Activated CD8-positive, alpha-beta T cell treated with anti-CD3 and anti-CD28 coated beads for 36 hours (primary cell): ENCODE results near the gene CYTH3. TPM values are rescaled to one million over a fixed set of nuclear protein-coding genes. Genes with fewer than 3 reads are reported as not detected.
"Not testable (repeated sequence)": the region's sequence is repeated elsewhere in the genome, so short reads cannot be mapped to it uniquely, and the experiment has no call there.

Experiments used
- ATAC-seq: fragments of 200-7000 bp; cut with Tn5 transposase; one replicate; pipeline ENCODE4 v1.10.0; 2021; ENCODE audit warnings: mild to moderate bottlenecking, moderate library complexity
- CTCF ChIA-PET: fragments of 350-600 bp; sonication (Branson Sonifier 250); formaldehyde crosslinking; loops from one replicate; lab custom pipeline; 2021; ENCODE audit warnings: antibody characterized with exemption; lab: Charles Lee
- POLR2A ChIA-PET: fragments of 350-600 bp; sonication (Branson Sonifier 250); formaldehyde crosslinking; loops from one replicate; lab custom pipeline; 2021; ENCODE audit warnings: antibody characterized with exemption; lab: Charles Lee
- DNase-seq: peaks from one replicate; pipeline ENCODE4 v3.0.0-alpha.2; 2020
- H3K27ac Mint-ChIP-seq: one replicate; pipeline ENCODE4 v1.8.0; 2021; ENCODE audit warnings: mild to moderate bottlenecking, mixed read lengths
- H3K27me3 Mint-ChIP-seq: one replicate; pipeline ENCODE4 v1.8.0; 2021; ENCODE audit warnings: mixed read lengths
- H3K36me3 Mint-ChIP-seq: one replicate; pipeline ENCODE4 v1.8.0; 2021; ENCODE audit warnings: low read depth, mixed read lengths
- H3K4me1 Mint-ChIP-seq: one replicate; pipeline ENCODE4 v1.8.0; 2021; ENCODE audit warnings: low read depth, mixed read lengths
- H3K4me3 Mint-ChIP-seq: one replicate; pipeline ENCODE4 v1.8.0; 2021; ENCODE audit warnings: mild to moderate bottlenecking, moderate library complexity, mixed read lengths
- H3K9me3 Mint-ChIP-seq: one replicate; pipeline ENCODE4 v1.8.0; 2021; ENCODE audit warnings: mixed read lengths
- intact Hi-C: fragments of 100-400 bp; cut with micrococcal nuclease; formaldehyde crosslinking; loops from one replicate; pipeline ENCODE4 v1.10.0; 2022
- total RNA-seq, 2 experiments: library from RNA; stranded (reverse); gene quantifications; one replicate each; pipeline ENCODE4 v1.2.3, GENCODE V29; 2021
- TF ChIP-seq, protein P1 (sequence below): fragments of 200-600 bp; IDR thresholded peaks from one replicate; pipeline ENCODE4 v1.8.0; 2022; ENCODE audit warnings: antibody characterized with exemption, mild to moderate bottlenecking

Gene CYTH3
- total RNA-seq, 2 experiments from 2014 or later = 0.92 to 2.3 TPM

- ChIA-PET POLR2A (interaction anchor here (0.6 kb wide), 1 partner anchor 118 kb away, joined by 3 read pairs; no protein-coding TSS in a partner anchor), CTCF (no interaction called here)
- no peaks in the 10 kb centered on the region for H3K36me3 Mint-ChIP-seq
- ATAC-seq = no peak
- TF ChIP-seq, protein P1, sequence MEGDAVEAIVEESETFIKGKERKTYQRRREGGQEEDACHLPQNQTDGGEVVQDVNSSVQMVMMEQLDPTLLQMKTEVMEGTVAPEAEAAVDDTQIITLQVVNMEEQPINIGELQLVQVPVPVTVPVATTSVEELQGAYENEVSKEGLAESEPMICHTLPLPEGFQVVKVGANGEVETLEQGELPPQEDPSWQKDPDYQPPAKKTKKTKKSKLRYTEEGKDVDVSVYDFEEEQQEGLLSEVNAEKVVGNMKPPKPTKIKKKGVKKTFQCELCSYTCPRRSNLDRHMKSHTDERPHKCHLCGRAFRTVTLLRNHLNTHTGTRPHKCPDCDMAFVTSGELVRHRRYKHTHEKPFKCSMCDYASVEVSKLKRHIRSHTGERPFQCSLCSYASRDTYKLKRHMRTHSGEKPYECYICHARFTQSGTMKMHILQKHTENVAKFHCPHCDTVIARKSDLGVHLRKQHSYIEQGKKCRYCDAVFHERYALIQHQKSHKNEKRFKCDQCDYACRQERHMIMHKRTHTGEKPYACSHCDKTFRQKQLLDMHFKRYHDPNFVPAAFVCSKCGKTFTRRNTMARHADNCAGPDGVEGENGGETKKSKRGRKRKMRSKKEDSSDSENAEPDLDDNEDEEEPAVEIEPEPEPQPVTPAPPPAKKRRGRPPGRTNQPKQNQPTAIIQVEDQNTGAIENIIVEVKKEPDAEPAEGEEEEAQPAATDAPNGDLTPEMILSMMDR = no peak
- no peak overlapping the region for H3K27ac Mint-ChIP-seq
- peaks cover 3% of the 10 kb centered on the region for H3K27me3 Mint-ChIP-seq
- no peak for DNase-seq
- no peaks in the 10 kb centered on the region for H3K4me1 Mint-ChIP-seq
- intact Hi-C loops = no loop called here
- H3K4me3 Mint-ChIP-seq = no peak overlapping the region
- no peaks in the 10 kb centered on the region for H3K9me3 Mint-ChIP-seq
These were observed 71.5 kb downstream of the CYTH3 start for GRCh38 chr7:6200971-6201370.

- TF ChIP-seq, protein P1 = no peak
- ATAC-seq (no peak), DNase-seq (no peak)
- intact Hi-C loops = no loop called here
- Mint-ChIP-seq H3K4me3 (no peak overlapping the region), H3K27ac (no peak overlapping the region), H3K9me3 (no peaks in the 10 kb centered on the region), H3K27me3 (peaks cover 3% of the 10 kb centered on the region), H3K4me1 (no peaks in the 10 kb centered on the region), H3K36me3 (no peaks in the 10 kb centered on the region)
- POLR2A ChIA-PET = no interaction called here
- CTCF ChIA-PET = no interaction called here
These were observed 73.5 kb downstream of the CYTH3 start for GRCh38 chr7:6198689-6199595.

GRCh38 chr7:6197801-6198551, 74.4 kb downstream of the CYTH3 start:
- CTCF ChIA-PET = no interaction called here
- no peak for ATAC-seq
- H3K36me3 Mint-ChIP-seq = no peaks in the 10 kb centered on the region
- intact Hi-C loops = no loop called here
- H3K9me3 Mint-ChIP-seq = no peaks in the 10 kb centered on the region
- H3K27ac Mint-ChIP-seq = no peak overlapping the region
- peaks cover 3% of the 10 kb centered on the region for H3K27me3 Mint-ChIP-seq
- no peak overlapping the region for H3K4me3 Mint-ChIP-seq
- no peak for DNase-seq
- TF ChIP-seq, protein P1 = no peak
- H3K4me1 Mint-ChIP-seq = no peaks in the 10 kb centered on the region
- POLR2A ChIA-PET = no interaction called here

GRCh38 chr7:6193709-6194108, 78.7 kb downstream of the CYTH3 start:
- Mint-ChIP-seq H3K36me3 (no peaks in the 10 kb centered on the region), H3K4me3 (no peak overlapping the region), H3K4me1 (no peaks in the 10 kb centered on the region), H3K27me3 (peaks cover 3% of the 10 kb centered on the region), H3K9me3 (no peaks in the 10 kb centered on the region), H3K27ac (no peak overlapping the region)
- intact Hi-C loops = no loop called here
- ChIA-PET CTCF (no interaction called here), POLR2A (no interaction called here)
- ATAC-seq = no peak
- no peak for DNase-seq
- TF ChIP-seq, protein P1 = no peak

GRCh38 chr7:6190563-6190962, 81.9 kb downstream of the CYTH3 start:
- intact Hi-C loops, H3K4me1 Mint-ChIP-seq, H3K36me3 Mint-ChIP-seq, DNase-seq, ATAC-seq, POLR2A ChIA-PET, H3K27me3 Mint-ChIP-seq, H3K27ac Mint-ChIP-seq, H3K9me3 Mint-ChIP-seq, H3K4me3 Mint-ChIP-seq, CTCF ChIA-PET: not testable (repeated sequence)
